Kidney (tissue), 14 donors: ENCODE data around the gene DPH5. TPM values are rescaled to one million over a fixed set of nuclear protein-coding genes. Genes with fewer than 3 reads are reported as not detected.

Experiments
- DNase-seq, 5 donors: peaks; one replicate each; pipeline ENCODE4 v3.0.0-alpha.2; 2013 to 2020
- FAIRE-seq: peaks from 2 replicates; lab custom pipeline; 2012; peaks lifted over from hg19 to GRCh38; lab: Jason Lieb, UNC
- H3K27ac ChIP-seq, 2 donors: one replicate each; pipeline ENCODE4 v1.7.0; 2013; ENCODE audit warnings: low read depth in 2 of 2, low read length in 2 of 2, inconsistent platforms in 1 of 2
- H3K27me3 ChIP-seq: one replicate; pipeline ENCODE4 v1.7.1; 2013; ENCODE audit warnings: low read length, inconsistent platforms; ENCODE audit not compliant: control insufficient read depth, insufficient read depth
- H3K36me3 ChIP-seq, 3 donors: one replicate each; pipeline versions ENCODE4 v1.7.0 to v1.7.1; 2013; ENCODE audit warnings: low read length in 3 of 3, control low read depth in 1 of 3, inconsistent platforms in 1 of 3; ENCODE audit not compliant: insufficient read depth in 3 of 3, control insufficient read depth in 2 of 3
- H3K4me1 ChIP-seq, 3 donors: one replicate each; pipeline versions ENCODE4 v1.7.0 to v1.7.1; 2013; ENCODE audit warnings: low read length in 3 of 3, inconsistent platforms in 1 of 3, low read depth in 1 of 3; ENCODE audit not compliant: control insufficient read depth in 2 of 3, insufficient read depth in 2 of 3
- H3K4me3 ChIP-seq, 3 donors: one replicate each; pipeline versions ENCODE4 v1.7.0 to v1.8.1; 2013; ENCODE audit warnings: low read length in 3 of 3, control low read depth in 1 of 3, inconsistent platforms in 1 of 3
- H3K9ac ChIP-seq, 3 donors: one replicate each; pipeline versions ENCODE4 v1.7.0 to v1.7.1; 2013; ENCODE audit warnings: low read length in 3 of 3, control low read depth in 1 of 3, inconsistent platforms in 1 of 3
- H3K9me3 ChIP-seq, 3 donors: one replicate each; pipeline versions ENCODE4 v1.7.0 to v1.7.1; 2013; ENCODE audit warnings: low read length in 3 of 3, control low read depth in 1 of 3, inconsistent platforms in 1 of 3; ENCODE audit not compliant: control insufficient read depth in 2 of 3, insufficient read depth in 1 of 3
- intact Hi-C: fragments of 100-400 bp; cut with DNase I; formaldehyde crosslinking; loops from one replicate; pipeline ENCODE4 v1.11.1; 2022
- polyA plus RNA-seq: library from polyadenylated mRNA; stranded (reverse); fragments of 350-450 nt; fragmentation: Illumina TruSeq; extraction: RNeasy Lipid Tissue Mini Kit (QIAGEN cat#74804); gene quantifications from one replicate; pipeline ENCODE4 v1.2.3, GENCODE V29; 2014; ENCODE audit warnings: low read depth, low replicate concordance; ENCODE audit not compliant: insufficient read depth
- total RNA-seq: library from RNA; stranded (reverse); fragmentation: NEBNext Ultra II Directional; extraction: Animal tissue kit (Norgen Biotek cat#: 25700); gene quantifications from one replicate; pipeline ENCODE4 v1.2.1, GENCODE V29; 2021
- TF ChIP-seq, protein P1 (sequence below): IDR thresholded peaks from 3 replicates; pipeline ENCODE4 v1.5.1; 2012; ENCODE audit warnings: mild to moderate bottlenecking, moderate library complexity, borderline replicate concordance; ENCODE audit not compliant: insufficient read depth; ENCODE audit errors: extremely low read depth
- donor health status: control.
- donor health status: control.
- donor health status: control.
- donor health status: control.
- donor health status: control.
- donor health status: DM: yes; HTN: yes; CAD: no.
- donor health status: Normal renal cell carcinoma (clear cell type).

DPH5 gene
- total and polyA plus RNA-seq, 2 donors from 2014 or later: 19.7 to 44.9 TPM

DNA sequence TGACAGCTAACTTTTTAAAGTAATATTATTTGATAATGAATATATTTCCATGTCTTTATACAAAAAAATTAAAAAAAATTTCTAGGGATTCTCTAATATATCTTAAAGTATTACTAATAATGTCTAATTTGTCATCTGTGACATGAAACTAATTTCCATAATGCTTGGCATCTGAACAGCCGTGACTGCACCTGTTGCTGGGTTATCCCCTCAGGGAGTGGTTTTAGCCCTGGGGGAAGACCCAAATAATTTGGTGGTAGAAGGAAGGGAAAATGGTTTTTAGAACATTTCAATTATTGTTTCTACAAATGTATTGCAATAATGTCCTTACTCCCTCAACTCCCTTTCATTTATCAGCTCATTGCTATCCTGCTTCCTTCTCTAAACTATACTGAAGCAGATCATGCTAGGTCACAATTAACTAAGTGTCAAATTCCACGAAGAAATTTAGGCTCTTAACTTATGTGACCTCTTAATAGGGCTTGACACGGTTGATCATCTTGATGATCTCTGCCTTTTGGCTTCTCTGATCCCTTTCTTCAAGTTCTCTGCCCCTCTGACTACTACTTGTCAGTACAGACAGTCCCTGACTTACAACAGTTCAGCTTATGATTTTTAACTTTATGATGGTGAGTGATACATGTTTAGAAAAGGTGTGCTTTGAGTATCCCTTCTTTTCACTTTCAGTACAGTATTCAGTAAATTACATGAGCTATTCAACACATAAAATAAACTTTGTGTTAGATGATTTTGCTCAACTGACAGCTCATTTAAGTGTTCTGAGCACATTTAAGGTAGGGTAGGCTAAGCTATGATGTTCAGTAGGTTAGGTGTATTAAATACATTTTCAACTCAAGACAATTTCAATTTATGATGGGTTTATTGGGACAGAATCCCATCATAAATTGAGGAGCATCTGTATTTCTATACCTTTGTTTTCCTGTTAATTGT, 26.4 kb upstream of the DPH5 start:
- H3K27me3 ChIP-seq: no peaks in the 10 kb centered on the region
- intact Hi-C loops: no loop called here
- TF ChIP-seq, protein P1, sequence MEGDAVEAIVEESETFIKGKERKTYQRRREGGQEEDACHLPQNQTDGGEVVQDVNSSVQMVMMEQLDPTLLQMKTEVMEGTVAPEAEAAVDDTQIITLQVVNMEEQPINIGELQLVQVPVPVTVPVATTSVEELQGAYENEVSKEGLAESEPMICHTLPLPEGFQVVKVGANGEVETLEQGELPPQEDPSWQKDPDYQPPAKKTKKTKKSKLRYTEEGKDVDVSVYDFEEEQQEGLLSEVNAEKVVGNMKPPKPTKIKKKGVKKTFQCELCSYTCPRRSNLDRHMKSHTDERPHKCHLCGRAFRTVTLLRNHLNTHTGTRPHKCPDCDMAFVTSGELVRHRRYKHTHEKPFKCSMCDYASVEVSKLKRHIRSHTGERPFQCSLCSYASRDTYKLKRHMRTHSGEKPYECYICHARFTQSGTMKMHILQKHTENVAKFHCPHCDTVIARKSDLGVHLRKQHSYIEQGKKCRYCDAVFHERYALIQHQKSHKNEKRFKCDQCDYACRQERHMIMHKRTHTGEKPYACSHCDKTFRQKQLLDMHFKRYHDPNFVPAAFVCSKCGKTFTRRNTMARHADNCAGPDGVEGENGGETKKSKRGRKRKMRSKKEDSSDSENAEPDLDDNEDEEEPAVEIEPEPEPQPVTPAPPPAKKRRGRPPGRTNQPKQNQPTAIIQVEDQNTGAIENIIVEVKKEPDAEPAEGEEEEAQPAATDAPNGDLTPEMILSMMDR: no peak
- no peaks in the 10 kb centered on the region for H3K4me1 ChIP-seq
- no peaks in the 10 kb centered on the region for H3K36me3 ChIP-seq
- FAIRE-seq: no peak
- no peak overlapping the region for H3K4me3 ChIP-seq
- no peaks in the 10 kb centered on the region for H3K9me3 ChIP-seq
- DNase-seq: no peak
- no peak overlapping the region for H3K27ac ChIP-seq
- no peak overlapping the region for H3K9ac ChIP-seq

DNA sequence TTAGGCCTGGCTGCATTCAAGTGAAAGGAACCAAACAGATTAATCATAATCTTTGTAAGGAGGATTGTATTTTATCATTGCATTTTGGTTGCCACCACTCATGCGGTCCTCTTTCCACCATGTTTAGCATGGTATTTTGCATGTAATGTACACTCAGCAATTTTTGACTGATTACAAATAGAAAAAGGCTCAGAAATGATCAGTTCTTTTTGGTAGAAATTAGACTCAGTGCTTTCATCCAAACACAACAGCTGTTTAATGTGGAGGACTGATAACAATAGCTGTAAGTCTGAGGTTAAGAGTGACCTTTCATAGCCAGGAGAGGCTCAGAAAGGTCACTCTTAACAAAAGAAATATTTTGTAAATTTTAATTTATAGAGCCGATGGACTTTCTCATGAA, 25.3 kb upstream of the DPH5 start:
- intact Hi-C loops: no loop called here
- FAIRE-seq (no peak), DNase-seq (no peak)
- H3K4me1 ChIP-seq: no peaks in the 10 kb centered on the region
- H3K4me3 ChIP-seq: no peak overlapping the region
- H3K27me3 ChIP-seq: no peaks in the 10 kb centered on the region
- TF ChIP-seq, protein P1: no peak
- no peaks in the 10 kb centered on the region for H3K9me3 ChIP-seq
- no peak overlapping the region for H3K9ac ChIP-seq
- no peaks in the 10 kb centered on the region for H3K36me3 ChIP-seq
- H3K27ac ChIP-seq: no peak overlapping the region

DNA sequence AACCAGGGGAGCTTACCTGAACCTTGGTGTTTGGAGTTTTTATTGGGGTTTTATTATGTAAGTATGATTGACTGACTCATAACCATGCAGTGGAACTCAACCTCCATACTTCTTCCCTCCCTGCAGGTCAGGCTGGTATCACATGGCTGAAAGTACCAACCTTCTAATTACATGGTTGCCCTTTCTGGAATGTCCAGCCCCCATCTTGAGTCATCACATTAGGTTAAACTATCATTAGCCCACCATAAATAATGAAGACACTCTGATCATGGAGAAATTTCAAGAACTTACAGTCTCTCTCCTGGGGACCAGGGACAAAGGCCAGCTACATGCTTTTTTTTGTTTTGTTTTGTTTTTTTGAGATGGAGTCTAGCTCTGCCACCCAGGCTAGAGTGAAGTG, 19.2 kb upstream of the DPH5 start:
- H3K9me3 ChIP-seq: peaks cover 0 to 6% (median 0%) of the 10 kb centered on the region in 3 donors
- no peaks in the 10 kb centered on the region for H3K36me3 ChIP-seq
- H3K27ac ChIP-seq: no peak overlapping the region
- no peaks in the 10 kb centered on the region for H3K4me1 ChIP-seq
- intact Hi-C loops: no loop called here
- H3K27me3 ChIP-seq: no peaks in the 10 kb centered on the region
- DNase-seq: no peak
- no peak for FAIRE-seq
- H3K9ac ChIP-seq: no peak overlapping the region
- TF ChIP-seq, protein P1: no peak
- no peak overlapping the region for H3K4me3 ChIP-seq
